Hepatic stellate cell (primary cell): Measurements from ENCODE around the gene RBKS.

Source experiments
- DNase-seq: peaks from one replicate; pipeline ENCODE4 v3.0.0; 2011; ENCODE audit warnings: low spot score

Gene RBKS

DNA sequence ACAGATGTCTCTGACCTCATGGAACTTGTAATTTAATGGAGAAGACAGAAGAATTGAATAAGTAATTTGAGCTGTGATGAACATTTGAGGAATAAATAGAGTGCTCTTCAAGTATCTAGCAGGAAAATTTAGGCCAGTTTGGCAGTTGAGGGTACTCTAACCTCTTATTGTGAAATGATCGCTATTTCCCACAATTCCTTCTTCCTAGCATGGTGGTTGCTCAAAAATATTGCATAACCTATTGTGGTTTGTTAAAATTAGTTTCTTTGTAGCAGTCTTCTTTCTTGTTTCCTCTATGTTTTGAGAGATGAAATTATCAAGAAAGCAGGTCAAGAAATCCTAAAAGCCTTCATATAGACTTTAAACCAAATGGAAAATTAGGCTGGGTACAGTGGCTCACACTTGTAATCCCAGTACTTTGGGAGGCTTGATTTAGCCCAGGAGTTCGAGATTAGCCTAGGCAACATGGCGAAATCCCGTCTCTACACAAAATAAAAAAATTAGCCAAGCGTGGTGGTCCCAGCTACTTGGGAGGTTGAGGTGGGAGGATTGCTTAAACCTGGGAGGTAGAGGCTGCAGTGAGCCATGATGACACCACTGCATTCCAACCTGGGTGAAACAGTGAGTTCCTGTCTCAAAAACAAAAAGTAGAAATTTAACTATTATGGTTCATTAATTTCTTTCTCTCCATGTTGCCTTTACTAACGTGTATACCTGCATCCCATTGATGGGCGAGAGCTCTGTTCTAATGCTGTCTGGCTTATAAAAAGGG is 58.7 kb downstream of the RBKS start:
- DNase-seq: no peak

DNA sequence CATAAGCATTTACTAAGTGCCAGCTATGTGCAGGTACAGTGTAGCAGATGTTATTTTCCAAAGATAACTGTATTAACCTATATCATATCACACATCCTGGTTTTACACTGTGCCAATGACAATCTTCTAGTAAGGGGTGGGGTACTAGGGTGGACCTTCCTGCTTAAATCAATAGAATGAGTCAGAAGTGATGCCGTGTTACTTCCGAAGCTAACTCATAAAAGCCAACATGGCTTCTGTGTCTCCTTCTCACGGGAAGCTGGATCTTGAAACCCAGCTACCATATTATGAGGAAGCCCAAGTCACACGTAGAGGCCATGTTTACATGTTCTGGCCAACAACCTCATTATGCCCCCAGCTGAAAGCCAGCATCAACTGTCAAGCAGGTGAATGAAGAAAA is 59.5 kb downstream of the RBKS start:
- no peak for DNase-seq

DNA sequence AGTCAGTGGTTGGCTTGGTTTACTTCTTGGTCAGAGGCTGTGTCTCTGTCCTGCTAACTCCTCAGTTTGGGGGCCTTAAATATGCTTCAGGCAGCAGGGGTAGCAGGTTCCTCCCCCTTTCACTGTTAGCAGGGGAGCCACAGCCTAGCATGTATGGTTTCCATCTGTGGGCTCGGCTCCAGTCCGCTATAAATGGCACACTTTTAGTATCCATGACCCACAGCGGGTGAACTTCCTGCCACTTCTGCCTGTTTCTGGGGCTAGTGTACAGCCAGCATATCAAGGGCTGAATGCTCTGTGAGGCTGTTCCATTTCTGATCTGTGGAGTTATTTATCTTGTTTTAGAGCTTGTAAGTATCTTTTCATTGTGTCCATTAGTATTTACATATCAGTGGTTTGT is 60.4 kb downstream of the RBKS start:
- DNase-seq: no peak

DNA sequence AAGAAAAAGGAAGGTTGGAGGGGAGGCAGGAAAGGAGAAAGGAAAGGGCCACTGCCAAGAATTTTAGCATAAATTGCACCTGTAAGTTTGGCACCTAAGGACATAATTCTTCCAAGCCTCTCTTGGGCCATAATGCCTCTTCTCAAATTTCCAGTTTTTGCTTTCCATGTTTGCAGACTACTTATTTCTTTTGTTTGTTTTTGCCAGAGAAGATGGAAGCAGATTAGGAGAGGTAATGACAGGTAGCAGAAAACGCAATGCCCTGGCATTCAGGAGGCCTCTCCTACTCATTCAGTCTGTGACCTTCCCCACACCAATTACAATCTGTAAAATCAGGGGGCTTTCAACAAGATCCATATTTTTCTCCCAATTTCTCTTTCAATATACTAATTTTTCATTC is 61.9 kb downstream of the RBKS start:
- no peak for DNase-seq

DNA sequence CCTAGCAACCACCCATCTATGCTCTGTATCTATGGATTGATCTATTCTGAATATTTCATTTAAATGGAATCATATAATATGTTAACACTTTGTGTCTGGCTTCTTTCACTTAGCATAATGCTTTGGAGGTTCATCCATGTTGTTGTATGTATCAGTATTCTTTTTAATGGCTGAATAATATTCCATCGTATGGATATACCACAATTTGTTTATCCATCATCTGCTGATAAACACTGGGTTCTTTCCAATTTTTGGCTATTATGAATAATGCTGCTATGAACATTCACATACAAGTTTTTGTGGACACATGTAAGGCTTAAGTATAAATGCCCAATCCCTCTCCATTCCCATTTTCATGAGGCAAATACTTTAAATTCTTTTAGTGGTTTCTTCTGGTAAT is 65.8 kb downstream of the RBKS start:
- no peak for DNase-seq

DNA sequence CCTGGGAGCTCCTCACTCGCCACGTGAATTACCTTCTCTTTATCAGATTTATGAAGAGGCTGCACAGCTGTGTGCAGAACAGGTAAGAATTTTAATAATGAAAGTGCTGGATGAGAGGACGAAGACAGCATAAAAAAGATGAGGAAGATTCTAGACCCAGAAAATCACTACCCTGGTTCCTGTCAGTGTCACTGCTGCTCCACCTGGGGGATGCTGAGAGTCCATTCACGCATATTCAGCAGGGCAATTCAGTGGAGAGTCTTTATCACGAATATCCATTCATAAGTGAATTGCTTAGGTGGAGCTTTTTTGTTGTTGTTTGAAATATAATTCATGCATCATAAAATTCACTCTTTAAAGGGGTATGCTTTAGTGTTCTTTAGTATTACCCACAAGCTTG is 66.6 kb downstream of the RBKS start:
- no peak for DNase-seq

DNA sequence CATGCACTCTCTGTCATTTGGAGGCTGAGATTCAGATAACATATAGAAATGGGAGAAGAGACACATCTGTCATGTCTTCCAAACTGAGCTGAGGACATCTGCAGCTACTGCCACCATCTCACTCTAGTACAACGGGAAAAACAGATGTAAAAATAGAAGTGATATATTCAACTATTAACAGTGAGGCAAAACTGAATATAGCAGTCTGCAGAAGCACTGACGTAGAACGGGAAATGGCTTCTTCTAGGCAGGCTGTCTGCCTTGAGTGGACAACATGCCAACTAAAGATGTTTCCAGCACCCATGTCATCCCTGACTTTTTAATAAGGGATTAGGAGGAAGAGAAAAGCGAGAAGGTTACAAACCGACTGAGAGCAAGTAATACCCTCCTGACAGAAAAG is 67.1 kb downstream of the RBKS start:
- DNase-seq: no peak

DNA sequence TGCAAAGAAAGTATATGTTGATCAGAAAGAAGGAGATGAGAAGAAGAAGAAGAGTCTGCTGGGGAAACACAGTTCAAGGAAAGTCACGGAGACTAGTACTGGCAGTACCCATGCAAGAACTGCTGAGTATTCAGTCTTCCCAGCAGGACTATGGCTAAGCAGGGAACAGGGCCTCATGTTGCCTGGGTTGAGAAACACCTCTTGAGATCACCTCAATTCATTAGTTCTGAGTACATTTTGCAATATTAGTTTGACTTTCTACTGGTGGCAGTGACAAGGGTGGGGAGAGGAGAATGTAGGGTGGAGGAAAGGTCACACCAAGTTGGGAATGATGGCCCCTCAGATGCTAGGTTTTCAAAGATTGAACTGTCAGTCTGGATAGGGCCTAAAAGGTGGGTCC is 68.1 kb downstream of the RBKS start:
- no peak for DNase-seq

DNA sequence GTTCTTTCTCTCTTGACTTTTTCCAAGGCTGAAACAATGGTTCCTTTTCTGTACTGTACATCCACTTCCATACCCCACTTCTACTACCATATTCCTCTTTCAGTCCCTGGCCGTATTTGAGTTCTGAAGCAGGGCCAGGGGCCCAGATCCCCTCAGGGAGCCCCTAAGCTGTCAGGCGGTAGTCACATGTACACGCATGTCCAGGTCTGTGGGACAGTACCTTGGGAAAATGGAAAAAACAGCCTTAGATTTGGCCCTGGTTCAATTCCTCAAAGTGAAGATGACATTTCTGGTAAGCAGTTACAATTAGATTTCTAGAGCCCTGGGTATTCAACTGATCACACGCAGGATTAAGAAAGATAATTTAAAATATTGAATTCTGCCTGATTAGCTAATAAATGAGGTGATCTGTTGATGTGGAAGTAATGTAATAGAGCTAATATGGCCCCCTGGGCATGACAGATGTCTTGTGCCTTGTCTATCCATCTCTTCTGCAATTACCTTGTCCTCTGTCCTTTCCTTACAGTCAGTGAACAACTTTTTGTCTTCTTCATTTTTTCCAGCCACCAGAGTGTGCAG is 74.2 kb downstream of the RBKS start:
- no peak for DNase-seq

DNA sequence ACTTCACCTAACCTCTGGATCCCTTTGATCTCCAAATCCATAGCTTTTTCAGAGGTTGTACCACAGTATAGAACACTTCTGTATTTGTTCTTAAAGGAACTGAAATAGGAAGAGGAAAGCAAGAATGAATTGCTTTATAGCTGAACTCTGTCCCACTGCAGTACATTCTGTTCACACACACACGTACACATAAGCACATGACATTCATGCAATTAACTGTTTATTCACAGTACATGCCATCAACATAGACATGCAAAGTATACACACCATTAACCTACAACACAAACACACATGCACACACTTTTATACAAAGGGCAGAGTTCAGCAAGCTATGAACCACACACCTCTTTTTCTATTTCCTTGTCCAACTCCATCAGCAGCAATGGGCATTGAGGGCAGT is 75.4 kb downstream of the RBKS start:
- no peak for DNase-seq

DNA sequence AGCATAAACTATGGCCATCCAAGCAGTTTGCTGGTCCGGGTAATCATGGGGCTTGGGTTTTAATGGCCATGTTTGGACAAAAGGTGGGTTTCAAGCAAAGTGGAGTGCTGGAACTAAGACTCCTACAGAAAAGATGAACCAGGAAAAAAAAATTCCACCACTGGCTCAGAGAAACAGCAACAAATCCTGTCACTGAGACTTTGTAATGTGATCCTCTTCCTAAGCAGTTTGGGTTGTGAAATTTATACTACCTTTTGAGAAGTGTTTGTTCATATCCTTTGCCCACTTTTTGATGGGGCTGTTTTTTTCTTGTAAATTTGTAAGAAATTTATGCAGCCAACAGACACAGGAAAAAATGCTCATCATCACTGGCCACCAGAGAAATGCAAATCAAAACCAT is 78.4 kb downstream of the RBKS start:
- no peak for DNase-seq

DNA sequence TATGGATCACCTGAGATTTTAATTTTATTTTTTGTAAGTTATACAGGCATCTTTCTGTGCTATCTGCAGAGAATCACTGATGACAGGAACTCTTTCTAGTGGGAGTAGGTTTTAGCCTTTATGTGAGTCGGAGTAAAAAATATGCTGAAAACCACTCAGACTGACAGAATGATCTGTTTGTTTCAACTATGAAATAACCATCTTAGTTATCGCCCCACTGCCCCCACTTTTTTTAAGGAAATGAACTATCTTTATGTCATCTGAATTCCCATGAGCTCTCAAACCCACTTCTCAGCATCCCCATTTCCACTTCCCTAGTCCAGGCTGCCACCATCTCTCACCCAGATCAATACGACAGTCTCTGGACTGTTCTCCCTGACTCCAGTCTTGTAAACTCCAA is 79.7 kb downstream of the RBKS start:
- DNase-seq: no peak

DNA sequence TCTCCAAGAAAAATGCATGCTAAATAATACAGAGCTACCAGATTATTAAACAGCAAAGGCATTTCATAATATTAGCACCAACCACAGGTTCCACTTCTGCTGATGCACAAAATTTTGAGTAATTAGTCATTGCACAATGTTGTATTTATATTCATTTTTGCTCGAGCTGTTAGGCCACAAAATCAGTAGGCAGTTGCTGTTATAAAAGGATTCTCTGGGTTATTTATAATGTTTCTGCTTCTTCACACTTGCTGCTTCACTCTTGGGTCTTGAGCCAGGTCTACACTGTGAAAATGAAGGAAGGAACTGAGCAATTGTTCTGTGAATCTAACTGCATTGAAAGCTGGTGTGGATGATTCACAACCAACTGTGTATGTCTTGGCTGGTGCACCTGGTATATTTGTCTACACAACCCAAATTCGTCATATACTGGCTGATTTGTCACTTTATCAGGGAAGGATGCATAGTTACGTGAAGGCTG is 80.4 kb downstream of the RBKS start:
- DNase-seq: peak; percentile 37

DNA sequence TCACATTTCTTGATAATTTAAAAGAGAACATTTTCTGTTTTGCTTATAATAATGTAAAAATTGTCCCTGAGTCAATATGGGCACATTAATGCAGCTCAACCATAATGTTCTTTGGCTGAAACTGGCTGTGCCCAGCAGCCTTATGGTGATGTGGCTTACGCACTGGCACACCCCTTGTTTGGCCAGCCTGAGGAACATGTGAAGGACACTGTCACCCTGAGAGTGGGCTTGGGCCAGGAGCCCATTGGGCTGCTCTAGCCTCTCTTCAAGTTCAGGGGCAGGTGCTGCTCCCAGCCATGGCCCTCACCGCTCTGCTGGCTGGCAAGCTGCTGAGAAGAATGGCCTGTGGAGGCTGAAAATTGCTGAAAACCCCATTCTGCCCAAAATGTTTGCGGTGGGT is 81.2 kb downstream of the RBKS start:
- DNase-seq: no peak

DNA sequence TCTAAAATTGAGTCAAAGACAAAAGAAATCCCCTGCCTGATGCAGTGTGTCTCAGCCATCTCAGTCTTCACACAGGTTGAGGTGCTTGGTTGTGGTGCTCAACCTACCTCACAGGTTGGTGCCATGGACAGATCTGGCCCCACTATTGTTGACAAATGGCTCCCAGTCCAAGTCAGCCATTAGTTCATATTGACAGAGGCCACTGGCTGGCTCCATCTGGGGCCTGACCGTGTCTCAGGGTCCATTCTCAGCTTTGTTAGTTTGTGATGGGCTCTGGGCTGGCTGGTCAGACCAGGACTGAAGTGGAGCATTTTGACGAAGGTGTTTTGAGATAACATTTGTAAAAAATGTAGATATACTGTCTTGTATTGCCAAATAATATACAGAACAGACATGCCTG is 81.8 kb downstream of the RBKS start:
- DNase-seq: no peak

DNA sequence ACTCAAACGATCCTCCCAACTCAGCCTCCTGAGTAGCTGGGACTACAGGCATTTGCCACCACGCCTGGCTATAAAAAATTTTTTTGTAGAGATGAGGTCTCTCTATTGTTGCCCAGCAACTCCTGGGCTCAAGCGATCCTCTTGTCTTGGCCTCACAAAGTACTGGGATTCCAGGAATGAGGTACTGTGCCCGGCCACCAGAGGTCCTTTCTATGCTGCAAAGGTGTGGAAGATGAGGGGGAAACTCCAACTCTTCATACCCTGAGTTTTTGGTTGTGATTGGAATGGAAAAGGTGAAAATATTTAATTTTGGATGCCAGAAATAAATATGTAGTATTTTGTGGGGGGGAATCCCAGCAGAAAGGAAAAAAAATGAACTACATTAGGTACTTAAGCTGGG is 82.7 kb downstream of the RBKS start:
- DNase-seq: peak; percentile 16

DNA sequence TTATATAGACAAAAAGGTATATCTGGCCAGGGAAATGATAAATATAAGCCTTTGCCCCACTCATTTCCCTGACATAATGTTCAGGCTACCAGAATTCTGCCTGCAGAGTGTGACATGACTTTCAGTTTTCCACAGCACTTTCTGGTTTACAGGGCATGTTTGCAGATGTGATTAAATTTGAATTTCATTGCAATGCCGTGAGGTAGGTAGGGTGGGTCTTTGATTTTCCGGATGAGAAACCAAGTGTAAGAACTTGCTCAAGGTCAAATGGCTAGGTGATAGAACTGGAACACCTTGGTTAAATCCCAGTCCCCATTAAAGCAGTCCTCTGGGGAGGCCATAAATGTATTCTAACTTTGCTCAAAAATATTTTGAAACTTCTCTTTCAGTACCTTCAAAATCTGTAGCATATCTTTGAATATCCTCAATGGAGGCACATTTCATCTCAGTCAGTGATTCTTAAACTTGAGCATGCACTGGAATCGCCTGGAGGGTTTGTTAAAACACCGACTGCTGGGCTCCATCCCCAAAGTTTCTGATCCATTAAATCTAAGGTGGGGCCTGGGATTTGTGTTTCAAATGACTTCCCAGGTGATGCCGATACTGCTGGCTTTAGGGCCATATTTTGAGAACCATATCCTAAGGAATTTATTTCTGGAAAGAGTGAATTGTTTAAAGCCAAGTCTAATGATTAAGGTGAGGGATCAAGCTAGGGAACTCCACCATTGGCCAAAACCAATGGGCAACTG is 83.7 kb downstream of the RBKS start:
- no peak for DNase-seq

DNA sequence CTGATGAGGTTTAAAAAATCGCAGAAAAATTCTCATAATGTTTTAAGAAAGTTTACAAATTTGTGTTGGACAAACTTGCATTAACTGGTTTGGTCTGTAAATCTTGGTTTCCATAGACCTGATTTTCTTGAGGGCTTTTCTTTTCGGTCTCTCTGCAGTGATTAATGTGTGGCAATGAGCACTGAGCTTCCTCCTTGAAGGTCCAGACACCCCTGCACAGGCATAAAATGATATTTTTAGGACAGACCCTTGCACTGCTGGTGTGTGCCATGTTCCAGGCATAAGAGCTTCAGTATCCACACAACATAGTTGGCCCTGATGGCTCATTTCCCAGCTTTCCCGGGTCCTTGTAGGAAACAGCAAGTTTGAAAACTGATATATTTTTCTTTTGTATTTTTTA is 85.0 kb downstream of the RBKS start:
- DNase-seq: no peak

DNA sequence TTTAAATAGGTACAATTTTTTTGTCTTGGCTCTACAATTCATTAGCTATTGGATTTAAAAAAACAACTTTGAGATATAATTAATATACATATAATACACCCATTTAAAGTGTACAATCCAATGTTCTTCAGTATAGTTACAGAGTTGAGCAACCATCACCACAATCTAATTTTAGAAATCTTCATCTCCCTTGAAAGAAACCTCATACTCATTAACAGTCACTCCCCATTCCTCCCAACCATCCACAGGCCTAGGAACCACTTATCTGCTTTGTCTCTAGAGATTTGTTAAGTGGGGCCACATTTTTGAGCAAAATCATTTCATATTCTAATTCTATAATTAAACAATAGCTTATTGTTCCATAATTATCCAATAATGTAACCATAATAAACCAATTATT is 86.0 kb downstream of the RBKS start:
- peak; percentile 16 for DNase-seq

DNA sequence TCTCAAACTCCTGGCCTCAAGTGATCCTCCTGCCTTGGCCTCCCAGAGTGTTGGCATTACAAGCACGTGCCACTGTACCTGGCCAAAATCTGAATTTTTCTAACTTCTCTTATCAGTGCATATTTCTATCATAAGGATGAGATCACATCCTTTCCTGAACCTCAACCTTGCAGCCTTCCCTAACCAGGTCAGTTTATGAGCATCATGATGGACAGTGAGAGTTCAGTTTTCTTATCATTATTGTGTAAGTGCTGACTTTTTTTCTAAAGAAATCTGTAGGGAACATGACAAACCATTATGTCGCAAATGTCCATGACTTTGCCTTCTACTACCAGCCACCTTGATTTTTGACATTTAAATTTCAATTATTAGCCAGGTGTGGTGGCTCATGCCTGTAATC is 87.1 kb downstream of the RBKS start:
- DNase-seq: no peak

DNA sequence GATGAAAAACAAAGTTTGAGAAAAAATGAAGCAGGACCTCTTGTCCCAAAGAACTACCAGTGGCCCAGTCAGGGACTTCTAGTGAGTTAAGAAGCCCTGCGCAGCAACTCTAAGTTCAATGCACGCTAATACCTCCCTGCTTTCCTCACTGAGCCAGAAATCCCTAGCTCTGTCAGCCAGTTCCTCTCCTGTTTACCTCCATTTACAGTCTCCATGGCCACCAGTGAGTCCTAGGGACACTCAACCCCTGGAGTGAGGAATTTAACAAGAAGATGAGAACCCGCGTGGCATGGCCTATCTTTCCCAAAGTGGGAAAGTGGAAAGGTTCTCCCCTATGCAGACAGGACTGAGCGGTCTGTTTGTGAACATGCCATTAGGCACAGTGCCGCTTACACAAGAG is 87.6 kb downstream of the RBKS start:
- no peak for DNase-seq

DNA sequence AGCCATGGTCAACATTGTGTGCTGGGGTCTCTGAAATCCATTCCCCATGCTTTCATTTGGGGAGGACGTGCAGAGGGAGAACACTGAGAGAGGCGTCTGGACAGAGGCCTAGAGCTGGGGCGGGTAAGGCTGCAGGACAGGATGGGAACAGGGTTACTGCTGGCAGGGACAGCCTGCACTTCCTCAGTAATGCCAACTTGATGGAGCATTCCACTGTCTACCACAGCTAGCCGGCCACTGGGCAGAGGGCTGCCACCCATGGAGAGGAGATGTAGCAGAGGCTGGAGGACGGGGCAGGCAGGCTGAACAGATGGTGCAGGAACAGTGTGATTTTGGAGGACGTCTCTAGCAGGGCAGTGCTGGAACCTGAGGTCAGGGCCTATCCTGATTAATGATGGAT is 89.3 kb downstream of the RBKS start:
- DNase-seq: no peak

DNA sequence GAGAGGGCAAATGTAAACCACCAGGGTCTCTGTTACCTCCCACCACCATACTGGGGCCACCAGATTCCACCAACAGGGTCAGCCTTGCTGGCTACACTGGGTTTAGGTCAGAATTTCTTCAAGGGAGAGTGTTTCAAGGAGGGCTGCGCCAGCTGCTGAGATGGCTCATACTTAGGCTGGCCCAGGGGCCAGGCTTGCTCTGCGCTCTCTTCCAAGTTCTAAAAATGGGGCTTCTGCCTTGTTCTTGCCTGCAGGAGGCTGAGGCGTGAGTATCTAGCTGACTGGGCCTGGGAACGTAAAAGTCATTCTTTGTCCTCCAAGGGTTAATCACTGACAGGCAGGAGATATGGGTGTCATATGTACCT is 90.6 kb downstream of the RBKS start:
- no peak for DNase-seq
